Activated CD8-positive, alpha-beta T cell treated with anti-CD3 and anti-CD28 coated beads for 36 hours (primary cell): Measurements from ENCODE around the gene DNAL1. TPM values are rescaled to one million over a fixed set of nuclear protein-coding genes. Genes with fewer than 3 reads are reported as not detected.

Source experiments
- ATAC-seq: fragments of 200-7000 bp; cut with Tn5 transposase; one replicate; pipeline ENCODE4 v1.10.0; 2021; ENCODE audit warnings: mild to moderate bottlenecking, moderate library complexity
- CTCF ChIA-PET: fragments of 350-600 bp; sonication (Branson Sonifier 250); formaldehyde crosslinking; loops from one replicate; lab custom pipeline; 2021; ENCODE audit warnings: antibody characterized with exemption; lab: Charles Lee
- POLR2A ChIA-PET: fragments of 350-600 bp; sonication (Branson Sonifier 250); formaldehyde crosslinking; loops from one replicate; lab custom pipeline; 2021; ENCODE audit warnings: antibody characterized with exemption; lab: Charles Lee
- DNase-seq: peaks from one replicate; pipeline ENCODE4 v3.0.0-alpha.2; 2020
- H3K27ac Mint-ChIP-seq: one replicate; pipeline ENCODE4 v1.8.0; 2021; ENCODE audit warnings: mild to moderate bottlenecking, mixed read lengths
- H3K27me3 Mint-ChIP-seq: one replicate; pipeline ENCODE4 v1.8.0; 2021; ENCODE audit warnings: mixed read lengths
- H3K36me3 Mint-ChIP-seq: one replicate; pipeline ENCODE4 v1.8.0; 2021; ENCODE audit warnings: low read depth, mixed read lengths
- H3K4me1 Mint-ChIP-seq: one replicate; pipeline ENCODE4 v1.8.0; 2021; ENCODE audit warnings: low read depth, mixed read lengths
- H3K4me3 Mint-ChIP-seq: one replicate; pipeline ENCODE4 v1.8.0; 2021; ENCODE audit warnings: mild to moderate bottlenecking, moderate library complexity, mixed read lengths
- H3K9me3 Mint-ChIP-seq: one replicate; pipeline ENCODE4 v1.8.0; 2021; ENCODE audit warnings: mixed read lengths
- CTCF ChIP-seq: fragments of 200-600 bp; IDR thresholded peaks from one replicate; pipeline ENCODE4 v1.8.0; 2022; ENCODE audit warnings: antibody characterized with exemption, mild to moderate bottlenecking
- intact Hi-C: fragments of 100-400 bp; cut with micrococcal nuclease; formaldehyde crosslinking; loops from one replicate; pipeline ENCODE4 v1.10.0; 2022
- total RNA-seq, 2 experiments: library from RNA; stranded (reverse); gene quantifications; one replicate each; pipeline ENCODE4 v1.2.3, GENCODE V29; 2021

Gene DNAL1
- total RNA-seq, 2 experiments from 2014 or later = 4.8 to 5.9 TPM

- DNase-seq (no peak), ATAC-seq (no peak)
- ChIA-PET POLR2A (no interaction called here), CTCF (no interaction called here)
- Mint-ChIP-seq H3K36me3 (no peaks in the 10 kb centered on the region), H3K4me3 (no peak overlapping the region), H3K4me1 (peaks cover 2% of the 10 kb centered on the region), H3K9me3 (no peaks in the 10 kb centered on the region), H3K27me3 (no peaks in the 10 kb centered on the region), H3K27ac (no peak overlapping the region)
- intact Hi-C loops = no loop called here
- TF ChIP-seq CTCF = no peak
Observed at GRCh38 chr14:73616831-73617230, 28.0 kb upstream of the DNAL1 start.

- ATAC-seq (no peak), DNase-seq (no peak)
- Mint-ChIP-seq H3K9me3 (no peaks in the 10 kb centered on the region), H3K27ac (no peak overlapping the region), H3K4me1 (no peaks in the 10 kb centered on the region), H3K36me3 (no peaks in the 10 kb centered on the region), H3K27me3 (no peaks in the 10 kb centered on the region), H3K4me3 (no peak overlapping the region)
- intact Hi-C loops = no loop called here
- CTCF ChIA-PET = interaction anchor here (1.0 to 1.5 kb wide), 3 partner anchors 14 to 51 kb away, joined by 3 read pairs; partner anchors contain the start of gene ACOT2
- POLR2A ChIA-PET = interaction anchor here (1.4 to 1.8 kb wide), 2 partner anchors 25 to 50 kb away, joined by 3 to 5 read pairs; partner anchors contain the start of gene ACOT2
- no peak for TF ChIP-seq CTCF
Observed at GRCh38 chr14:73619524-73619923, 25.3 kb upstream of the DNAL1 start.

- ATAC-seq (no peak), DNase-seq (no peak)
- intact Hi-C loops = no loop called here
- Mint-ChIP-seq H3K36me3 (no peaks in the 10 kb centered on the region), H3K27ac (no peak overlapping the region), H3K9me3 (no peaks in the 10 kb centered on the region), H3K4me3 (no peak overlapping the region), H3K27me3 (no peaks in the 10 kb centered on the region), H3K4me1 (no peaks in the 10 kb centered on the region)
- ChIA-PET CTCF (no interaction called here), POLR2A (no interaction called here)
- no peak for TF ChIP-seq CTCF
Observed at GRCh38 chr14:73620268-73620667, 24.5 kb upstream of the DNAL1 start.

- CTCF ChIA-PET = interaction anchor here (1.3 kb wide), 1 partner anchor 9 kb away, joined by 4 read pairs; no protein-coding TSS in a partner anchor
Observed at GRCh38 chr14:73623504-73624054, 21.2 kb upstream of the DNAL1 start.

More at GRCh38 chr14:73623504-73624054, 21.2 kb upstream of the DNAL1 start:
- Mint-ChIP-seq H3K27ac (no peak overlapping the region), H3K4me1 (no peaks in the 10 kb centered on the region), H3K27me3 (no peaks in the 10 kb centered on the region), H3K36me3 (no peaks in the 10 kb centered on the region), H3K9me3 (no peaks in the 10 kb centered on the region), H3K4me3 (no peak overlapping the region)
- ATAC-seq (no peak), DNase-seq (no peak)
- TF ChIP-seq CTCF = no peak
- POLR2A ChIA-PET = no interaction called here
- intact Hi-C loops = no loop called here
